Inferior parietal cortex (tissue), 1 donor: ENCODE measurements around the gene RPRD1B.
A peak's percentile ranks its signal among the peaks of the same experiment; 100 is the strongest.
"Not testable (repeated sequence)": the region's sequence is repeated elsewhere in the genome, so short reads cannot be mapped to it uniquely, and the experiment has no call there.

Experiments used
- DNase-seq: peaks from one replicate; pipeline ENCODE4 v3.0.0-alpha.2; 2016; ENCODE audit errors: extremely low spot score

Gene RPRD1B

GRCh38 chr20:38073307-38074071 is 39.9 kb downstream of the RPRD1B start:
- DNase-seq, result peak; percentile 81

GRCh38 chr20:38075161-38075998 is 41.8 kb downstream of the RPRD1B start:
- DNase-seq, result no peak

- DNase-seq, result no peak
Observed at GRCh38 chr20:38076548-38076947, 43.0 kb downstream of the RPRD1B start.

- no peak for DNase-seq
Observed at GRCh38 chr20:38078084-38078483, 44.5 kb downstream of the RPRD1B start.

- DNase-seq, result no peak
Observed at GRCh38 chr20:38079353-38079752, 45.8 kb downstream of the RPRD1B start.

GRCh38 chr20:38081575-38081974 is 48.0 kb downstream of the RPRD1B start:
- DNase-seq, result no peak

- no peak for DNase-seq
Observed at GRCh38 chr20:38082894-38083293, 49.3 kb downstream of the RPRD1B start.

GRCh38 chr20:38083338-38084048 is 49.9 kb downstream of the RPRD1B start:
- DNase-seq, result no peak

GRCh38 chr20:38084425-38084951 is 50.9 kb downstream of the RPRD1B start:
- no peak for DNase-seq

- DNase-seq, result no peak
Observed at GRCh38 chr20:38085026-38085425, 51.5 kb downstream of the RPRD1B start.

GRCh38 chr20:38089500-38089899 is 56.0 kb downstream of the RPRD1B start:
- DNase-seq, result no peak

GRCh38 chr20:38090061-38090460 is 56.5 kb downstream of the RPRD1B start:
- no peak for DNase-seq

GRCh38 chr20:38091441-38092216 is 58.1 kb downstream of the RPRD1B start:
- no peak for DNase-seq

GRCh38 chr20:38092260-38092857 is 58.8 kb downstream of the RPRD1B start:
- DNase-seq, result no peak

- DNase-seq, result no peak
Observed at GRCh38 chr20:38092915-38093314, 59.4 kb downstream of the RPRD1B start.

GRCh38 chr20:38093641-38094077 is 60.1 kb downstream of the RPRD1B start:
- DNase-seq, result no peak

- DNase-seq, result no peak
Observed at GRCh38 chr20:38094373-38094891, 60.9 kb downstream of the RPRD1B start.

GRCh38 chr20:38095017-38095686 is 61.6 kb downstream of the RPRD1B start:
- DNase-seq, result no peak

GRCh38 chr20:38098952-38099351 is 65.4 kb downstream of the RPRD1B start:
- DNase-seq, result no peak

- DNase-seq, result not testable (repeated sequence)
Observed at GRCh38 chr20:38102206-38102605, 68.7 kb downstream of the RPRD1B start.
